ENCODE data around the gene HASPIN.

The HASPIN gene

GRCh38 chr17:3715296-3715695, 8.4 kb upstream of the HASPIN start:
- Histone ChIP-seq H3K27ac (ENCODE audit: low read depth, low read length, poor library complexity, severe bottlenecking) (no peak overlapping the region), H3K4me3 (ENCODE audit: low read depth, low read length, poor library complexity, severe bottlenecking) (no peak overlapping the region), H3F3A (ENCODE audit: insufficient read depth, low read length) (no peaks in the 10 kb centered on the region), H2AFZ (ENCODE audit: low read length) (no peak overlapping the region), H3K4me1 (ENCODE audit: insufficient read depth, low read length, severe bottlenecking) (peaks cover 38% of the 10 kb centered on the region), H3K9me2 (ENCODE audit: low read depth, low read length) (no peaks in the 10 kb centered on the region), H3K4me2 (ENCODE audit: low read length) (no peak overlapping the region), H3K36me3 (ENCODE audit: insufficient read depth, low read length) (peaks cover 70% of the 10 kb centered on the region), H4K20me1 (ENCODE audit: insufficient read depth, low read length) (no peaks in the 10 kb centered on the region), H3K27me3 (ENCODE audit: insufficient read depth, low read length) (no peaks in the 10 kb centered on the region), H3K79me2 (ENCODE audit: insufficient read depth, low read length) (no peaks in the 10 kb centered on the region), H3K9ac (ENCODE audit: low read length) (no peak overlapping the region), H3K9me3 (ENCODE audit: low read length) (no peaks in the 10 kb centered on the region)
- TF ChIP-seq CTCF (IDR thresholded peaks at IDR 0.05; ENCODE audit: low read length) (no peak), EZH2 (IDR thresholded peaks at IDR 0.05; ENCODE audit: borderline replicate concordance, low read length) (no peak)

- peaks cover 57% of the 10 kb centered on the region for H3K36me3 ChIP-seq (ENCODE audit: insufficient read depth, low read length)
- H3K27ac ChIP-seq (ENCODE audit: low read depth, low read length, poor library complexity, severe bottlenecking), result no peak overlapping the region
- no peaks in the 10 kb centered on the region for H3K9me2 ChIP-seq (ENCODE audit: low read depth, low read length)
- no peaks in the 10 kb centered on the region for H3K27me3 ChIP-seq (ENCODE audit: insufficient read depth, low read length)
- H2AFZ ChIP-seq (ENCODE audit: low read length), result no peak overlapping the region
- H3F3A ChIP-seq (ENCODE audit: insufficient read depth, low read length), result no peaks in the 10 kb centered on the region
- no peak overlapping the region for H3K4me2 ChIP-seq (ENCODE audit: low read length)
- peaks cover 29% of the 10 kb centered on the region for H3K4me1 ChIP-seq (ENCODE audit: insufficient read depth, low read length, severe bottlenecking)
- TF ChIP-seq EZH2 (IDR thresholded peaks at IDR 0.05; ENCODE audit: borderline replicate concordance, low read length) (no peak), CTCF (IDR thresholded peaks at IDR 0.05; ENCODE audit: low read length) (no peak)
- H3K79me2 ChIP-seq (ENCODE audit: insufficient read depth, low read length), result peaks cover 4% of the 10 kb centered on the region; the same call in 1 of the 2 replicates
- H3K4me3 ChIP-seq (ENCODE audit: low read depth, low read length, poor library complexity, severe bottlenecking), result no peak overlapping the region
- no peaks in the 10 kb centered on the region for H3K9me3 ChIP-seq (ENCODE audit: low read length)
- H3K9ac ChIP-seq (ENCODE audit: low read length), result no peak overlapping the region
- H4K20me1 ChIP-seq (ENCODE audit: insufficient read depth, low read length), result no peaks in the 10 kb centered on the region
Measured at GRCh38 chr17:3718201-3718600, 5.5 kb upstream of the HASPIN start.

- Histone ChIP-seq H3K9me2 (ENCODE audit: low read depth, low read length) (no peaks in the 10 kb centered on the region), H4K20me1 (ENCODE audit: insufficient read depth, low read length) (no peaks in the 10 kb centered on the region), H3K79me2 (ENCODE audit: insufficient read depth, low read length) (peaks cover 5% of the 10 kb centered on the region; the same call in 1 of the 2 replicates), H3K9me3 (ENCODE audit: low read length) (no peaks in the 10 kb centered on the region), H3K27me3 (ENCODE audit: insufficient read depth, low read length) (no peaks in the 10 kb centered on the region), H3K9ac (ENCODE audit: low read length) (no peak overlapping the region), H3K27ac (ENCODE audit: low read depth, low read length, poor library complexity, severe bottlenecking) (no peak overlapping the region), H3K4me1 (ENCODE audit: insufficient read depth, low read length, severe bottlenecking) (peaks cover 29% of the 10 kb centered on the region), H3K36me3 (ENCODE audit: insufficient read depth, low read length) (peaks cover 56% of the 10 kb centered on the region), H3K4me2 (ENCODE audit: low read length) (no peak overlapping the region), H3K4me3 (ENCODE audit: low read depth, low read length, poor library complexity, severe bottlenecking) (no peak overlapping the region), H2AFZ (ENCODE audit: low read length) (no peak overlapping the region), H3F3A (ENCODE audit: insufficient read depth, low read length) (no peaks in the 10 kb centered on the region)
- TF ChIP-seq EZH2 (IDR thresholded peaks at IDR 0.05; ENCODE audit: borderline replicate concordance, low read length) (no peak), CTCF (IDR thresholded peaks at IDR 0.05; ENCODE audit: low read length) (no peak)
Measured at GRCh38 chr17:3719265-3719664, 4.4 kb upstream of the HASPIN start.

All from OCI-LY1 (cell line).